PC-9 (cell line): ENCODE results near the gene FYN. TPM values are rescaled to one million over a fixed set of nuclear protein-coding genes. Genes with fewer than 3 reads are reported as not detected.
"Not testable (repeated sequence)": the region's sequence is repeated elsewhere in the genome, so short reads cannot be mapped to it uniquely, and the experiment has no call there.

Experiments used
- BruUV-seq: library from RNA; stranded (reverse); fragments of 400-500 nt; replicated peaks from 2 replicates; lab custom pipeline; 2021; lab: Mats Ljungman, UMichigan
- CTCF ChIA-PET: fragments of 300-600 bp; sonication (Branson Sonifier 250); formaldehyde crosslinking; loops from one replicate; lab custom pipeline; 2022; ENCODE audit warnings: antibody characterized with exemption; lab: Charles Lee
- POLR2A ChIA-PET: fragments of 300-600 bp; sonication (Branson Sonifier 250); formaldehyde crosslinking; loops from one replicate; lab custom pipeline; 2022; ENCODE audit warnings: antibody characterized with exemption; ENCODE audit not compliant: unreplicated experiment; lab: Charles Lee
- DNase-seq, 2 experiments: peaks; one replicate each; pipeline versions ENCODE4 v3.0.0 to v3.0.0-alpha.2; 2015 to 2022; ENCODE audit warnings: mixed read lengths in 1 of 2
- H2AFZ ChIP-seq: fragments of 200-600 bp; sonication (generic); 2 replicates; pipeline ENCODE4 v1.8.1; 2017; ENCODE audit warnings: antibody characterized with exemption
- H3F3A ChIP-seq: fragments of 200-600 bp; sonication (generic); 2 replicates; pipeline ENCODE4 v1.8.1; 2017; ENCODE audit warnings: antibody characterized with exemption, mild to moderate bottlenecking, low read depth; ENCODE audit not compliant: insufficient read depth
- H3K27ac ChIP-seq: fragments of 200-600 bp; sonication (generic); 2 replicates; pipeline ENCODE4 v1.6.1; 2016; ENCODE audit warnings: mixed run types
- H3K27me3 ChIP-seq: fragments of 200-600 bp; sonication (generic); 2 replicates; pipeline ENCODE4 v1.6.1; 2016; ENCODE audit warnings: low read depth, mixed run types; ENCODE audit not compliant: insufficient read depth
- H3K36me3 ChIP-seq: fragments of 200-600 bp; sonication (generic); 2 replicates; pipeline ENCODE4 v1.6.1; 2016; ENCODE audit warnings: low read depth, mixed run types
- H3K4me1 ChIP-seq: fragments of 200-600 bp; sonication (generic); replicated peaks from 2 replicates; pipeline ENCODE4 v1.6.1; 2016; ENCODE audit warnings: mixed run types; ENCODE audit not compliant: insufficient read depth
- H3K4me2 ChIP-seq: fragments of 200-600 bp; sonication (generic); 2 replicates; pipeline ENCODE4 v1.6.1; 2017; ENCODE audit warnings: mixed run types
- H3K4me3 ChIP-seq: fragments of 200-600 bp; sonication (generic); 2 replicates; pipeline ENCODE4 v1.6.1; 2016; ENCODE audit warnings: mixed run types
- H3K79me2 ChIP-seq: fragments of 200-600 bp; sonication (generic); 2 replicates; pipeline ENCODE4 v1.6.1; 2017; ENCODE audit warnings: low read depth, mixed run types
- H3K9me2 ChIP-seq: fragments of 200-600 bp; sonication (generic); 2 replicates; pipeline ENCODE4 v1.8.1; 2017; ENCODE audit warnings: mild to moderate bottlenecking; ENCODE audit not compliant: insufficient read depth
- H3K9me3 ChIP-seq: fragments of 200-600 bp; sonication (generic); 2 replicates; pipeline ENCODE4 v1.8.1; 2016; ENCODE audit warnings: low read depth; ENCODE audit not compliant: insufficient read depth
- H4K20me1 ChIP-seq: fragments of 200-600 bp; sonication (generic); 2 replicates; pipeline ENCODE4 v1.8.1; 2017; ENCODE audit not compliant: insufficient read depth
- EZH2 ChIP-seq: fragments of 200-600 bp; sonication (generic); IDR thresholded peaks from 2 replicates; pipeline ENCODE4 v1.8.0; 2017; ENCODE audit warnings: antibody characterized with exemption, low read depth
- intact Hi-C: fragments of 100-400 bp; cut with micrococcal nuclease; formaldehyde crosslinking; loops from one replicate; pipeline ENCODE4 v1.10.0; 2022; ENCODE audit not compliant: unreplicated experiment
- total RNA-seq: library from RNA; stranded (reverse); gene quantifications from 2 replicates; pipeline ENCODE4 v1.2.3, GENCODE V29; 2021
- TF ChIP-seq, protein P1 (sequence below): fragments of 200-600 bp; sonication (generic); conservative IDR thresholded peaks from 2 replicates; pipeline ENCODE4 v1.6.1; 2017; ENCODE audit warnings: mixed run types, antibody characterized with exemption, mild to moderate bottlenecking, moderate library complexity

FYN gene
- total RNA-seq, 1 experiment from 2014 or later = 53.3 TPM

GRCh38 chr6:111909238-111909637, 36.0 kb upstream of the FYN start:
- H3F3A ChIP-seq = no peaks in the 10 kb centered on the region
- H3K27me3 ChIP-seq = no peaks in the 10 kb centered on the region
- intact Hi-C loops = no loop called here
- H3K36me3 ChIP-seq = no peaks in the 10 kb centered on the region
- no peak for DNase-seq
- no peaks in the 10 kb centered on the region for H3K4me1 ChIP-seq
- no peak overlapping the region for H3K27ac ChIP-seq
- H3K79me2 ChIP-seq = no peaks in the 10 kb centered on the region
- no peaks in the 10 kb centered on the region for H3K9me2 ChIP-seq
- BruUV-seq = no TSS peak
- H3K9me3 ChIP-seq = no peaks in the 10 kb centered on the region
- H4K20me1 ChIP-seq = no peaks in the 10 kb centered on the region
- ChIA-PET CTCF (interaction anchor here (0.6 kb wide), 1 partner anchor 34 kb away, joined by 3 read pairs; no protein-coding TSS in a partner anchor), POLR2A (no interaction called here)
- TF ChIP-seq EZH2 = no peak
- TF ChIP-seq, protein P1, sequence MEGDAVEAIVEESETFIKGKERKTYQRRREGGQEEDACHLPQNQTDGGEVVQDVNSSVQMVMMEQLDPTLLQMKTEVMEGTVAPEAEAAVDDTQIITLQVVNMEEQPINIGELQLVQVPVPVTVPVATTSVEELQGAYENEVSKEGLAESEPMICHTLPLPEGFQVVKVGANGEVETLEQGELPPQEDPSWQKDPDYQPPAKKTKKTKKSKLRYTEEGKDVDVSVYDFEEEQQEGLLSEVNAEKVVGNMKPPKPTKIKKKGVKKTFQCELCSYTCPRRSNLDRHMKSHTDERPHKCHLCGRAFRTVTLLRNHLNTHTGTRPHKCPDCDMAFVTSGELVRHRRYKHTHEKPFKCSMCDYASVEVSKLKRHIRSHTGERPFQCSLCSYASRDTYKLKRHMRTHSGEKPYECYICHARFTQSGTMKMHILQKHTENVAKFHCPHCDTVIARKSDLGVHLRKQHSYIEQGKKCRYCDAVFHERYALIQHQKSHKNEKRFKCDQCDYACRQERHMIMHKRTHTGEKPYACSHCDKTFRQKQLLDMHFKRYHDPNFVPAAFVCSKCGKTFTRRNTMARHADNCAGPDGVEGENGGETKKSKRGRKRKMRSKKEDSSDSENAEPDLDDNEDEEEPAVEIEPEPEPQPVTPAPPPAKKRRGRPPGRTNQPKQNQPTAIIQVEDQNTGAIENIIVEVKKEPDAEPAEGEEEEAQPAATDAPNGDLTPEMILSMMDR = no peak
- H3K4me2 ChIP-seq = no peak overlapping the region
- H2AFZ ChIP-seq = no peak overlapping the region
- H3K4me3 ChIP-seq = no peak overlapping the region

GRCh38 chr6:111908365-111908764, 35.1 kb upstream of the FYN start:
- H2AFZ ChIP-seq, H3K36me3 ChIP-seq, H3K9me2 ChIP-seq, H3K4me1 ChIP-seq, CTCF ChIA-PET, H3K4me2 ChIP-seq, H3K4me3 ChIP-seq, H3K9me3 ChIP-seq, POLR2A ChIA-PET, H3K79me2 ChIP-seq, H3K27ac ChIP-seq, intact Hi-C loops, H3K27me3 ChIP-seq, H3F3A ChIP-seq, H4K20me1 ChIP-seq, BruUV-seq, DNase-seq: not testable (repeated sequence)

DNA sequence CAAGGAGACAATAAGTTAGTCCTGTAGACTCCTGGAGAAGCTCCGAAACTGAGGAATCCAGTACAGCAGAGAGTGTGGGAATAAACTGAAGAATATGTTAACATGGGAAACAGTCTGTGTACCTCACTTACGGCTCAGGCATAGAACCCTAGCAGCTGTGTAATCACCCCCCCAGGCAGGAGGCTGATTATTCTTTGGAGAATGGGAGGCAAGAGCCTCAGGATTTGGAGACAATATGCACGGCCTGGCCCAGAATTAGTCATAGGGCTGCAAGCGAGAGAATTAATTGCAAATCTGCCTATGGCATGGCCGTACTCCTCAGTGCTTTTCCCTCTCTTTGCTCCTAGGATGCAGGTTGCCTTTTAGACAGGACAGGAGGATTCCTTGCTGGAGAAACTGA, 27.5 kb upstream of the FYN start:
- H3K27me3 ChIP-seq = no peaks in the 10 kb centered on the region
- H3F3A ChIP-seq = no peaks in the 10 kb centered on the region
- H4K20me1 ChIP-seq = no peaks in the 10 kb centered on the region
- no peak for DNase-seq
- no peak overlapping the region for H3K4me2 ChIP-seq
- no peaks in the 10 kb centered on the region for H3K9me2 ChIP-seq
- intact Hi-C loops = no loop called here
- H2AFZ ChIP-seq = no peak overlapping the region
- H3K4me3 ChIP-seq = no peak overlapping the region
- H3K4me1 ChIP-seq = no peaks in the 10 kb centered on the region
- ChIA-PET POLR2A (no interaction called here), CTCF (no interaction called here)
- no peaks in the 10 kb centered on the region for H3K36me3 ChIP-seq
- no peaks in the 10 kb centered on the region for H3K9me3 ChIP-seq
- TF ChIP-seq, protein P1 = no peak
- no peak for TF ChIP-seq EZH2
- no peak overlapping the region for H3K27ac ChIP-seq
- H3K79me2 ChIP-seq = no peaks in the 10 kb centered on the region
- BruUV-seq = no TSS peak

DNA sequence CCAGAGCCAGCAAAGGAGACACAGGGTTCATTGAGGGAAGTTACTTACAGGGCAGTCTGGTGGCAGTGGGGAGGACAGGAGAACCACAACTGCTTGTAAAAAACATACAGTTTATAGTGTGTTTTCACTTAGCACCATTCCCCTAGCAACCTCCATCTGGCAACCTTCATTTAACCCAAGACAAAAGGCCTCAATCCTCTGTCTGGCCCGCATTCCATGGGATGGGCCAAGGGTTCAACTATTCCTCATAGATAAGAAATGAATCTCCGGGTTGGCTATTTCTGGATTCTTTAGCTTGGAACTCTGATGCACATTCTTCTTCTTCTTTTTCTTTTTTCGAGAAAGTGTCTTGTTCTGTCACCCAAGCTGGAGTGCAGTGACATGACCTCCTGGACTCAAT, 26.3 kb upstream of the FYN start:
- no peak for DNase-seq
- TF ChIP-seq, protein P1 = no peak
- TF ChIP-seq EZH2 = no peak
- BruUV-seq = no TSS peak
- Histone ChIP-seq H2AFZ (no peak overlapping the region), H3K9me2 (no peaks in the 10 kb centered on the region), H3K9me3 (no peaks in the 10 kb centered on the region), H3F3A (no peaks in the 10 kb centered on the region), H3K36me3 (no peaks in the 10 kb centered on the region), H3K27me3 (no peaks in the 10 kb centered on the region), H3K27ac (no peak overlapping the region), H3K79me2 (no peaks in the 10 kb centered on the region), H4K20me1 (no peaks in the 10 kb centered on the region), H3K4me1 (no peaks in the 10 kb centered on the region), H3K4me2 (no peak overlapping the region), H3K4me3 (no peak overlapping the region)
- POLR2A ChIA-PET = no interaction called here
- intact Hi-C loops = no loop called here
- CTCF ChIA-PET = no interaction called here
